ENCODE data around the gene NME4.

The NME4 gene

GRCh38 chr16:427250-427649 lies 30.3 kb downstream of the NME4 start:
- TF ChIP-seq CTCF (IDR thresholded peaks at IDR 0.05; ENCODE audit: low read depth, low read length, missing control alignments): no peak
- DNase-seq (ENCODE audit: low read depth): no peak
- H3K4me3 ChIP-seq (ENCODE audit: low read depth, low read length): peak overlapping the region; percentile 93

GRCh38 chr16:430904-431303 lies 33.9 kb downstream of the NME4 start:
- no peak for DNase-seq (ENCODE audit: low read depth)
- no peak overlapping the region for H3K4me3 ChIP-seq (ENCODE audit: low read depth, low read length)
- no peak for TF ChIP-seq CTCF (IDR thresholded peaks at IDR 0.05; ENCODE audit: low read depth, low read length, missing control alignments)

- DNase-seq (ENCODE audit: low read depth): no peak
- H3K4me3 ChIP-seq (ENCODE audit: low read depth, low read length): no peak overlapping the region
- no peak for TF ChIP-seq CTCF (IDR thresholded peaks at IDR 0.05; ENCODE audit: low read depth, low read length, missing control alignments)
Measured at GRCh38 chr16:440627-441026, 43.6 kb downstream of the NME4 start.

GRCh38 chr16:441447-441846 lies 44.4 kb downstream of the NME4 start:
- TF ChIP-seq CTCF (IDR thresholded peaks at IDR 0.05; ENCODE audit: low read depth, low read length, missing control alignments): no peak
- DNase-seq (ENCODE audit: low read depth): no peak

GRCh38 chr16:442976-443375 lies 46.0 kb downstream of the NME4 start:
- TF ChIP-seq CTCF (IDR thresholded peaks at IDR 0.05; ENCODE audit: low read depth, low read length, missing control alignments): no peak
- H3K4me3 ChIP-seq (ENCODE audit: low read depth, low read length): peak overlapping the region; percentile 58
- DNase-seq (ENCODE audit: low read depth): no peak

More at GRCh38 chr16:441447-441846, 44.4 kb downstream of the NME4 start:
- H3K4me3 ChIP-seq (ENCODE audit: low read depth, low read length): no peak overlapping the region

GRCh38 chr16:444027-444426 lies 47.0 kb downstream of the NME4 start:
- no peak for DNase-seq (ENCODE audit: low read depth)
- no peak overlapping the region for H3K4me3 ChIP-seq (ENCODE audit: low read depth, low read length)
- TF ChIP-seq CTCF (IDR thresholded peaks at IDR 0.05; ENCODE audit: low read depth, low read length, missing control alignments): no peak

- no peak for DNase-seq (ENCODE audit: low read depth)
- no peak overlapping the region for H3K4me3 ChIP-seq (ENCODE audit: low read depth, low read length)
- TF ChIP-seq CTCF (IDR thresholded peaks at IDR 0.05; ENCODE audit: low read depth, low read length, missing control alignments): no peak
Measured at GRCh38 chr16:445566-445965, 48.6 kb downstream of the NME4 start.

Measured in GM12864 (cell line).